DMS53 (cell line): Measurements from ENCODE around the gene ADAMTS3.
"Not testable (repeated sequence)": the region's sequence is repeated elsewhere in the genome, so short reads cannot be mapped to it uniquely, and the experiment has no call there.

Source experiments
- DNase-seq: peaks from one replicate; lab custom pipeline; 2025; lab: John Stamatoyannopoulos, UW

Gene ADAMTS3

GRCh38 chr4:72468904-72469502, 100.0 kb downstream of the ADAMTS3 start:
- peak; percentile 55 for DNase-seq

GRCh38 chr4:72467633-72468032, 101.4 kb downstream of the ADAMTS3 start:
- no peak for DNase-seq

DNA sequence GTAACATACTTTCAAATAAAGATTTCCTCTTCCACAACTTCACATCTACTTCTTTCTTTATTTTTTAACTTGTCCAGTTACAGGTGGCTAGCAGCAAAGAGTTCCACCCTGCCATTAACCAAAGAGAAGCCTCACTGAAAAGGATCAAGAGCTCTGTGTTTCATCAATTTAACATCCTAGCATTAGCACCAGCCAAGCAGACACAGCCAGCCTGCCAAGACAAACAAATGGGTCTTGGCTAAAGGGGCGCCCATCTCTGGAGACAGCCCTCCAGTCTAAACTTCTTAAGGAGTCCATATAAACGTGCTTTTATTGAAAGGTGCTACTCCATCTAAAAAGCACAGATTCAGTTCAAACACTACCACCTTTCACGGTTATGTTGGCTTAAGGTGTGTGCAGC, 105.3 kb downstream of the ADAMTS3 start:
- DNase-seq, result no peak

DNA sequence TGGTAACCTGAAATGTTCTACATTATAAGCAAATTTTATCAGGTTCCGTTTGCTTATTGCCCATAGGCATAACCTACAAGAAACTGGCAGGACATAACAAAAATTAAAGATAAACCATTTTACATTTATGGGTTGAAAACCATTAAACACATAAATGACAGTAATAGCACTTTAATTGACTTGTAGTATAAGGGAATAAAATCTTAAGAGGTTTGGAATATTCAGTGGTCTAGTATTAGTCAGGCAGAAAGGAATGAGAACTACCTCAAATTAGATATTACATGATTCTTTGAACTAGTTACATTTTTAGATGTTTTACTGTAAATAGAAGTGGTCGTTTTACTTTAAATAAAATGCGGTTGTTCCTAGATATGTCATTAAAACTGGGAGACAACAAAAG, 111.9 kb downstream of the ADAMTS3 start:
- no peak for DNase-seq

DNA sequence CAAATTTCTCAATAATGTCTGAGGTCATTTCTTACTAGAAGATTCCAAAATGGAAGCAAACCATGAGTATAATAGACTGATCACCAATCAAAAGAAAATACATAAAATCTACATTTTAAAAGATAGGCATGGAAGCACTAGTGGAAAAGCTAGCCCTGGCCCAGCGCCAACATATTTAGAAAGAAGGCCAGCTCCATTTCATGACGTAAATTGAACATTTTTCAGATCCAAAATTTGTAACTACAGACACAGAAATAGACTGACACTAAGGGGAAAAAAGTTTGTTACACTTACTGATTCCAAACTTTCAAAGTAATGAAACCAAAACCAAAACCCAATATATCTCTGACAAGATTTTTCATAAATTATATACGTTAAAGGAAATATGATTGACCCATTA, 117.7 kb downstream of the ADAMTS3 start:
- DNase-seq, result no peak

DNA sequence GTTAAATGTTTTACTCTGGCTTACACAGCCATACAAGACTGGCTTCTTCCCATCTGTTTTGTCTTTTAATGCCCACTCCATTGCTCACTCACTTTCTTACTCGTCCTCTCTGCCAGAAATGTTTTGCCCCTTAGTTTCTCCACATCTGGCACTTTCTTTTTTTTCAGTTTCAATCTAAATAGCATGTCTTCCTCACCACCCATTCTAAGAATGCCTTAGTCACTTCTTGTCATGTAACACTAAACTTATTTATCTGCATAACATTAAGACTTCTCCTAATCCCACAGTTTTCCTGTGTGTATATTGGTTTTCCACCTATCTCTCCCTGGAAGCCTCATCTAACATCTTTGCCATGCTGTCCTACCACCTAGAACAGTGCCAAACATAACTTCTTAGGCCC, 119.3 kb downstream of the ADAMTS3 start:
- DNase-seq, result no peak

GRCh38 chr4:72448231-72448630, 120.8 kb downstream of the ADAMTS3 start:
- DNase-seq, result no peak

DNA sequence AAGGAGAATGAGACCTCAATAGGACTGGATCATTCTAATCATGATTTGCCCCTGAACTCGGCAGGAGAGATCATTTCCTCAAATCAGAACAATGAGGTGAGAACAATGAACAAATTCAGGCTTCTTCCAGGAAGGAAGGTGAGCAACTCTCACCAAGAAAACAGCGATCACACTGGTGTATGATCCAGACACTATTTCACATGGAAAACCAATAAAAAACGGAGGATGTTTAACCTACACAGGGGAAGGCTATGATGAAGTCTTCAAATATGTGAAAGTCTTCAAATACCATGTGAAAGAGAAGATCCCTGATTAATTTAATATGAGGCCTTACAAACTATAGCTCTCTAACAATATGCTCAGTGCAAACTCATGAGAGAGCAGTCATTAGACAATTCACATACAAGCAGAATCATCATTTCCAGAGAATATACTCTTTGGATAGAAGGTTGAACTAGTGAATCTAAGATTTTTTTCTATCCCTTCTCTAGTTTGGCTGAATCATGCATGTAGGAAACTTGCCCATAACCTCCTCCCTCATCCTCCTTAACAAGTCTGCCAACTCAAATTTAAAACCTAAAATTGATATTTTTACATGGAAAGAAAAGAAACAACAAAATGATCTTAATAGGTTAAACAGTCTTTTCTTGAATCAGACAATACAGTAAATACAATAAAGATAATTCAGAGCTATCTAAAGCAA, 122.5 kb downstream of the ADAMTS3 start:
- no peak for DNase-seq

- DNase-seq, result no peak
Observed at GRCh38 chr4:72444092-72444491, 124.9 kb downstream of the ADAMTS3 start.

DNA sequence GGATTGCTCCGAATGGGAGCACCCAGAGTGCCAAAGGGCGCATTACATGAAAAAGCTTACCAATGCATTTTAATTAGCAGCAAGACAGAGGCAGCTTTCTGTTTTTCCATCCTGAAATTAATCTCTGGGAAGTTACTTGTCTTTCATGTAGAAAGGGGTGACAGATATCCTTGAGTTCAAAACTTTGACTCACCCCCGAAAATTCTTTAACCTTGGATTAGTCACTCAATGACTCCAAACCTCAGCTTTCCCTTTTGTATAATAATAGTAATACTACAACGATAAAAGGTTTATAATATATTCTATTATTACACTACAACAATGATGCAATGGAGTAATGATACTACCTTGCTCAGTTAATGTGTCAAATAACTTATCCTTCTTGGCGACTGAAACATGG, 126.3 kb downstream of the ADAMTS3 start:
- no peak for DNase-seq

DNA sequence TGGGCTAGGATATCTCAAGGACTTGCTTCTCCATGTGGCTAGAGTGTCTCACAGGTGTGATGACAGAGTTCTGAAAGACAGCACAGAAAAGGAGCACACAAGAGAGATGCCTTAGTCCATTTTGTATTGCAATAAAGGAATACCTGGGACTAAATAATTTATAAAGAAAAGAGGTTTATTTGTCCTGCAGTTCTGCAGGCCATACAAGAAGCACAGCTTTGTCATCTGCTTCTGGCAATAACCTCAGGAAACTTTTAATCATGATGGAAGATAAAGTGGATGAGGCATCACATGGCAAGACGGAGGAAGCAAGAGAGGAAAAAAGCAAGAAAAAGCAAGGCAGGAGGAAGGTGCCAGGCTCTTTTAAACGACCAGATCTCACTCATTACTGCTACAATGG, 126.9 kb downstream of the ADAMTS3 start:
- DNase-seq, result no peak

DNA sequence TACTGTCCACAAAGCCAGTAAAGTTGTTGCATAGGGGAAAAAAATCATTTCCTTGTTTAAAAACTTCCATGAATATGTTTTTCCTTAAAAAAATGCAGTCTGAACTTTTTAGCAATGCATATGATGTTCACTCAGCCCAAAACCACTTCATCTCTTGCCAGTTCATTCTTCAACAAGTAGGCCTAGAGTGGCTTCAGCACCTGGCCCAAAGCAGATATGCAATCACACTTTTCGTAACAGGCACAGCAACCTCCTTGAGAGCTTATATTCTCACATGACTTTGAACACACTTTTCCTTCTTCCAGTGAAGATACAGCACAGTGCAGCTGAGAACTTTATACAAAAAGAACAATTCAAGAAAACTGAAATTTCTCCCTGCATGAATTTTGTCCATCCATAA, 128.6 kb downstream of the ADAMTS3 start:
- no peak for DNase-seq

DNA sequence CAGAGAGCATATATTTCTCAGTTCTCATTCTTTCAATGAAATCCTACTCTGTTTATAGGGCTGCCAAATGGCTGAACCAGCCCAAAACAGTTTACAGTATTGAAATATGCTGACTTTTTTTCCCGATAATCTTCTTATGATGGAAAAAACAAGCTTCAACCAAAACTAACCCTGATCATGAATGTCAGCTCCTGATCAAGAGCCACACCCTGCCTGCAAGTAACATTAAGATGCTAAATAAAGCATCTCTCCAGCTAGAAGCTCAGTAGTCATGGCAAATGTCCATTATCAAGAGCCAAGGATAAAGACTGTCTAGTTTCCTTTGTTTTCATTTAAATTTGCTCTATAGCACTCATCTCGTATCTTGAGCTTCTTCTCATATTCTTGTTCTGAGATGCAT, 136.0 kb downstream of the ADAMTS3 start:
- no peak for DNase-seq

DNA sequence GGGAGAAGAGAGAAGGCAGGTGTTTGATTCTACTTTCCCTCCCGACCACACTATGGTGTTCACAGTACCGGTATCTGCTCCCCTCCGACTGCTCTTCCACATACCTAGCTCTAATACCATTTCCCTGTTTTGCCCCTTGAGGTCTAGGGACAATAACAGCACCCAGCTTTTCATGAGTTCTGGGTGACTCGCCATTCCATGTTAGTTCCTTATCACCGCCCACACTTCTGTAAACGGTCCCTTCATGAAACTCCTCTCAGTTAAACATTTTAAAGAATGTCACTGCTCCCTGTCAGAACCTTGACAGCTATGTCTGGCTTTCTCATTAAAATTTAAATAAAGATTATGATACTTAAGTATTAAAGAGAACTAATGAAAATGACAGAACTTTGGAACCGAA, 136.7 kb downstream of the ADAMTS3 start:
- no peak for DNase-seq

GRCh38 chr4:72430988-72431387, 138.0 kb downstream of the ADAMTS3 start:
- DNase-seq, result no peak

- DNase-seq, result no peak
Observed at GRCh38 chr4:72430050-72430449, 139.0 kb downstream of the ADAMTS3 start.

DNA sequence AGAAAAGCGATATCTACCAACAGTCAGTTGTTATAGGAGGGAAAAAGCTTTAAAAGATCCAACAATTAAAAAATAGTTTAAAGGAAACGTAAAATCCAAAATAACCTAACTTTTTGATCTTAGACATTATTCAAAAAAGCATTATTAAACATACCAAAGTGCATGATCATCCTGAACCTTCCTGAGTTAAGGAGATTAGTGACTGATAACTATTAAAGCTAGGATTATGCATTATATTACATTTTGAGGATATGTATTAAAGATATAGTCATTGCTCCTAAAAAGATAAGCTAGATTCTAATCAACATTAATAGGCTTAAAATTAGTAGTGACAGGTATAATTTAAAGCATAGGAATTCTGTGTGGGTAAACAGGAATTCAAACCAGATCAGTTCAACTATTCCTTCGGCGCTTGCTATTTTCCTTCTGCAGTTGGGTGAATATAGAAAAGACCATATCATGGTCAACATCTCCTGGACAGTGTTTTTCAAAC, 139.6 kb downstream of the ADAMTS3 start:
- no peak for DNase-seq

- no peak for DNase-seq
Observed at GRCh38 chr4:72427057-72427456, 142.0 kb downstream of the ADAMTS3 start.

- not testable (repeated sequence) for DNase-seq
Observed at GRCh38 chr4:72425908-72426307, 143.1 kb downstream of the ADAMTS3 start.

DNA sequence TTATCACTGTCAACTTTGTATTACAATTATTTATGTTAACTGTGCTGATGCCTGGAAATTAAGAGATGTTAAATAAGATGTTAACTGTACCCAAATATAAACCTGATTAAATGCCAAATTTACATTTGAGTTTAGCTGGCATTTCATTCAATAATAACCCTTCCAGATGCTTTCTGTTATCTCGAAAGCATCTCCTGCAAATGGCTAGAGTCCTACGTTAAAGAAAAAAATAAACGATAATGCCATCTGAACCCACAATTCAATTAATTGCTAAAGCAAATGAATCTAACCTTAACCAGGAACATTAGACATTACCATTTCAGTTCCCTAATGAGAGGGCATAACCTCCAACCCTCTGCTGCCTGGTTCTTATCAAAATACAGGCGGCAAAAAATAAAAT, 145.0 kb downstream of the ADAMTS3 start:
- no peak for DNase-seq

DNA sequence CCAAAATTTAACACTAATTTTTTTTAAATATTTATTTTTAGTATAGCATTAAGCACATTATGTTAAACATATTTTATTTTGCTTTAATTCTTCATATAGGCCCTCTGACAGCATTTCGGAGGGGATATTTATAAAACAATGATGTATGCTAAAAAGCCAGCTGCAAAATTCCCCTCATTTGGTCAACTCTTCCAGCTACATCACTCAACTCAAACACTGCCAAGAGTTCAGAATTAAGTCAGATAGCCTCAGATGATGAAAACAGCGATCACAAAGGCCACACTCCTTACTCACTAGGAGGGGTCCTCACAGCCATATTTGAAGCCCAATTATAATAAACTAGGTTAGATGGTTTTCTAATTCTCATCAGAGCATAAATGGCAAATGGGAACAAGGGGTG, 146.6 kb downstream of the ADAMTS3 start:
- DNase-seq, result no peak

DNA sequence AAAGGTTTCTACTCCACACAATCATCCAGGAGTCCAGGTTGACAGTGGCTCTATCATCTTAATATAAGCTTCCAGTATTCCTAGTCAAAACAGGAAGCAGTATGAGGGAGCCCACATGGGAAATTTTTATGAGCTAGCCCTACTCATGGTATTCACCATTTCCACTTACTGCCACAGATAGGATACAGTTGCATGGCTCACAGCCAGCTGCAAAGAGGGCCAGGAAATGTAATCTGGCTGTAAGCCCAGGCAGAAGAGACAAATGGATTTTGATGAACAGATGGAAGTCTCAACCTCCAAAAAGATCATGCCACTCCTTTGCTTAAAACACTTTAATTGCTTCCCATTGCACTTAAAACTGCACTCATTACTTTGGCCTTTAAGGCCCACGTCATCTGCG, 150.6 kb downstream of the ADAMTS3 start:
- DNase-seq, result peak; percentile 23

DNA sequence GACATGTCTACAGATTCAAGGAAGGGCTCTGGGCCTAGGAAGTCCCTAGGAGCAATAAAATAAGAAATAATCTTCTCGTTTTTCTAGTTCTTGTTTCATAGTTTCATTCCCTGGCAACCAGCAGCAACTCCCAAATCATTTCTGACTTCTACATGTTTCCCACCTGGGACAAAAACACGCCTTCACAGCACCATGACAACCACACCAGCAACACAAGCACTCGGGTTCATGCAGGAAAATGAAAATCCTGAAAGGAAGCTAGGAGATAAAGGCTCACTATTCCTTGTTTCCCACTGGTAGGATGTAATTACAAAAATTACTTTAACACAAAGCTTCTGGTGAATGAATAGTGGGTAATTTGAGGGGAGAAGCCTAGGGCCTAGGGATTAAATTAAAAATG, 158.9 kb downstream of the ADAMTS3 start:
- no peak for DNase-seq

DNA sequence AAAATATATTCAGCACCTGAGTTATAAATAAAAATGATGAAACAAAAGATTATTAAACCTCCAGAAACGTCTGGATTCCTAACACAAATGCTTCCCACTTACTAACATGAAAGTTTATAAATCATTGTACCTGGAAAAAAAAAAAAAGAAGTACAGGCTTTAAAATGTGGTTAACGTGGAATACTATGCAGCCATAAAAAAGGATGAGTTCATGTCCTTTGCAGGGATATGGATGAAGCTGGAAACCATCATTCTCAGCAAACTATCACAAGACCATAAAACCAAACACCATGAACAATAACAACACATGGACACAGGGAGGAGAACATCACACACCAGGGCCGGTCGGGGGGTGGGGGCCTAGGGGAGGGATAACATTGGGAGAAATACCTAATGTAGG, 160.5 kb downstream of the ADAMTS3 start:
- DNase-seq, result no peak
